Osteoblast (primary cell): ENCODE data around the gene PADI6. TPM values are rescaled to one million over a fixed set of nuclear protein-coding genes. Genes with fewer than 3 reads are reported as not detected.

ENCODE experiments used
- DNase-seq: peaks from one replicate; pipeline ENCODE4 v3.0.0; 2011; ENCODE audit warnings: low spot score, mixed read lengths; ENCODE audit not compliant: insufficient read length; ENCODE audit errors: missing footprints
- H2AFZ ChIP-seq: 2 replicates; pipeline ENCODE4 v1.6.0; 2011; ENCODE audit warnings: mild to moderate bottlenecking, low read length
- H3K27ac ChIP-seq: 2 replicates; pipeline ENCODE4 v1.5.1; 2011; ENCODE audit warnings: mild to moderate bottlenecking, low read depth, low read length, moderate library complexity
- H3K27me3 ChIP-seq: 2 replicates; pipeline ENCODE4 v1.6.0; 2012; ENCODE audit warnings: mild to moderate bottlenecking, control low read depth, inconsistent platforms, low read length, moderate library complexity; ENCODE audit not compliant: insufficient read depth
- H3K36me3 ChIP-seq: 2 replicates; pipeline ENCODE4 v1.5.1; 2011; ENCODE audit warnings: mild to moderate bottlenecking, low read length, control low read depth, moderate library complexity; ENCODE audit not compliant: insufficient read depth
- H3K4me1 ChIP-seq: 2 replicates; pipeline ENCODE4 v1.5.1; 2011; ENCODE audit warnings: mild to moderate bottlenecking, low read length, control low read depth, moderate library complexity; ENCODE audit not compliant: insufficient read depth
- H3K4me2 ChIP-seq: 2 replicates; pipeline ENCODE4 v1.6.0; 2011; ENCODE audit warnings: mild to moderate bottlenecking, low read length; ENCODE audit not compliant: insufficient read depth
- H3K4me3 ChIP-seq: fragments of 200-600 bp; sonication (generic); 3 replicates; pipeline ENCODE4 v1.5.1; 2012; ENCODE audit warnings: mild to moderate bottlenecking, low read length, inconsistent platforms; ENCODE audit not compliant: insufficient read depth
- H3K79me2 ChIP-seq: 2 replicates; pipeline ENCODE4 v1.6.0; 2012; ENCODE audit warnings: mild to moderate bottlenecking, low read length, control low read depth, inconsistent platforms; ENCODE audit not compliant: insufficient read depth
- H3K9me3 ChIP-seq: 2 replicates; pipeline ENCODE4 v1.5.1; 2011; ENCODE audit warnings: low read depth, low read length, control low read depth
- H4K20me1 ChIP-seq: 2 replicates; pipeline ENCODE4 v1.6.0; 2012; ENCODE audit warnings: mild to moderate bottlenecking, low read length, control low read depth; ENCODE audit not compliant: insufficient read depth
- total RNA-seq: library from RNA; depleted of rRNA; stranded (reverse); fragments of >200 nt; gene quantifications from 2 replicates; pipeline ENCODE4 v1.2.3, GENCODE V29; 2012
- TF ChIP-seq, protein P1 (sequence below): IDR thresholded peaks from 2 replicates; pipeline ENCODE4 v1.5.1; 2011; ENCODE audit warnings: mild to moderate bottlenecking, low read depth, low read length, moderate library complexity; ENCODE audit errors: extremely low read depth

PADI6 gene
- total RNA-seq, 1 donor = not detected

GRCh38 chr1:17369466-17369865, 2.5 kb upstream of the PADI6 start:
- Histone ChIP-seq H3K4me3 (no peak overlapping the region), H3K4me1 (no peaks in the 10 kb centered on the region), H3K27ac (no peak overlapping the region), H3K36me3 (no peaks in the 10 kb centered on the region), H3K79me2 (no peaks in the 10 kb centered on the region), H4K20me1 (no peaks in the 10 kb centered on the region), H3K4me2 (no peak overlapping the region), H3K27me3 (peaks cover 20% of the 10 kb centered on the region), H3K9me3 (no peaks in the 10 kb centered on the region), H2AFZ (no peak overlapping the region)
- TF ChIP-seq, protein P1, sequence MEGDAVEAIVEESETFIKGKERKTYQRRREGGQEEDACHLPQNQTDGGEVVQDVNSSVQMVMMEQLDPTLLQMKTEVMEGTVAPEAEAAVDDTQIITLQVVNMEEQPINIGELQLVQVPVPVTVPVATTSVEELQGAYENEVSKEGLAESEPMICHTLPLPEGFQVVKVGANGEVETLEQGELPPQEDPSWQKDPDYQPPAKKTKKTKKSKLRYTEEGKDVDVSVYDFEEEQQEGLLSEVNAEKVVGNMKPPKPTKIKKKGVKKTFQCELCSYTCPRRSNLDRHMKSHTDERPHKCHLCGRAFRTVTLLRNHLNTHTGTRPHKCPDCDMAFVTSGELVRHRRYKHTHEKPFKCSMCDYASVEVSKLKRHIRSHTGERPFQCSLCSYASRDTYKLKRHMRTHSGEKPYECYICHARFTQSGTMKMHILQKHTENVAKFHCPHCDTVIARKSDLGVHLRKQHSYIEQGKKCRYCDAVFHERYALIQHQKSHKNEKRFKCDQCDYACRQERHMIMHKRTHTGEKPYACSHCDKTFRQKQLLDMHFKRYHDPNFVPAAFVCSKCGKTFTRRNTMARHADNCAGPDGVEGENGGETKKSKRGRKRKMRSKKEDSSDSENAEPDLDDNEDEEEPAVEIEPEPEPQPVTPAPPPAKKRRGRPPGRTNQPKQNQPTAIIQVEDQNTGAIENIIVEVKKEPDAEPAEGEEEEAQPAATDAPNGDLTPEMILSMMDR = no peak
- peak; percentile 92 for DNase-seq

DNA sequence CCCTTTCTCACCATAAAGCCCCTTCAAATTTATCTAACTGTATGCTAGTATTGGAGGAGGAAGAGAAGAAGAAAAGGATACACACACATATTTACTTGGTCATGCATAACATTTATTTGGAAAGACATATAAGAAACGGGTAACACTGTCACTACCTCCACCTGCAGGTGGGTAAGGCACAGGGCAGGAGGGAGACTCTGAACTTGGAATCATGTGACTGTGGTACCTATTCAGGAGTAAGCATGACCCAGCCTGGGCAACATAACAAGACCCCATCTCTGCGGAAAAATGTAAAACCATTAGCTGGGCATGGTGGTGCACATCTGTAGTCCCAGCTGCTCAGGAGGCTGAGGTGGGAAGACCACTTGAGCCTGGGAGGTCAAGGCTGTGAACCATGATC, 1.4 kb upstream of the PADI6 start:
- Histone ChIP-seq H3K27ac (no peak overlapping the region), H4K20me1 (no peaks in the 10 kb centered on the region), H3K27me3 (peaks cover 19% of the 10 kb centered on the region), H3K9me3 (no peaks in the 10 kb centered on the region), H3K4me3 (no peak overlapping the region), H2AFZ (no peak overlapping the region), H3K36me3 (no peaks in the 10 kb centered on the region), H3K4me1 (no peaks in the 10 kb centered on the region), H3K4me2 (no peak overlapping the region), H3K79me2 (no peaks in the 10 kb centered on the region)
- TF ChIP-seq, protein P1 = no peak
- DNase-seq = no peak

- TF ChIP-seq, protein P1 = no peak
- no peak overlapping the region for H3K4me3 ChIP-seq
- H3K4me2 ChIP-seq = no peak overlapping the region
- DNase-seq = peak; percentile 60
- H2AFZ ChIP-seq = no peak overlapping the region
- H3K9me3 ChIP-seq = no peaks in the 10 kb centered on the region
- H4K20me1 ChIP-seq = no peaks in the 10 kb centered on the region
- H3K27me3 ChIP-seq = peaks cover 13% of the 10 kb centered on the region
- H3K27ac ChIP-seq = no peak overlapping the region
- no peaks in the 10 kb centered on the region for H3K4me1 ChIP-seq
- H3K79me2 ChIP-seq = no peaks in the 10 kb centered on the region
- H3K36me3 ChIP-seq = no peaks in the 10 kb centered on the region
Observed at GRCh38 chr1:17372955-17373354, 959 bp downstream of the PADI6 start.

GRCh38 chr1:17375651-17376050, 3.7 kb downstream of the PADI6 start:
- H3K9me3 ChIP-seq = no peaks in the 10 kb centered on the region
- H3K27ac ChIP-seq = no peak overlapping the region
- H3K4me1 ChIP-seq = no peaks in the 10 kb centered on the region
- TF ChIP-seq, protein P1 = no peak
- no peaks in the 10 kb centered on the region for H3K36me3 ChIP-seq
- H4K20me1 ChIP-seq = no peaks in the 10 kb centered on the region
- H3K4me2 ChIP-seq = no peak overlapping the region
- H3K27me3 ChIP-seq = peaks cover 27% of the 10 kb centered on the region
- no peaks in the 10 kb centered on the region for H3K79me2 ChIP-seq
- H2AFZ ChIP-seq = no peak overlapping the region
- DNase-seq = peak; percentile 68
- H3K4me3 ChIP-seq = no peak overlapping the region
